ENCODE data around the gene UTS2R.

UTS2R gene

GRCh38 chr17:82333279-82334171, 38.0 kb upstream of the UTS2R start, which contains the start of gene SECTM1:
Gene SECTM1 (minus strand): TSS chr17:82333766. CDS start chr17:82327240, 6,526 bp downstream.
- no peak within 1 kb of the TSS for H3K27ac ChIP-seq (ENCODE audit: low read length)
- no peaks in the 10 kb centered on the region for H3K79me2 ChIP-seq (ENCODE audit: low read length)
- no peaks in the 10 kb centered on the region for H3K9me3 ChIP-seq (ENCODE audit: insufficient read depth, low read length)
- H2AFZ ChIP-seq (ENCODE audit: low read depth, low read length), result no peak within 1 kb of the TSS
- H3K36me3 ChIP-seq (replicated peaks; ENCODE audit: low read depth, low read length), result no peaks in the 10 kb centered on the region
- H3K4me3 ChIP-seq (ENCODE audit: low read length), result peak within 1 kb of the TSS; percentile 65
- H3K9ac ChIP-seq (ENCODE audit: low read length), result no peak within 1 kb of the TSS
- TF ChIP-seq EZH2phosphoT487 (IDR thresholded peaks at IDR 0.05; ENCODE audit: low read depth) (no peak), CTCF (IDR thresholded peaks at IDR 0.05; ENCODE audit: low read depth, low read length) (no peak)
- peaks cover 41% of the 10 kb centered on the region for H3K4me1 ChIP-seq (ENCODE audit: low read length)
- peak within 1 kb of the TSS; percentile 77 for H3K4me2 ChIP-seq (ENCODE audit: low read length)
- H3K27me3 ChIP-seq (ENCODE audit: low read depth, low read length), result peaks cover 27% of the 10 kb centered on the region
- H4K20me1 ChIP-seq (ENCODE audit: insufficient read depth, low read length), result no peaks in the 10 kb centered on the region

- Histone ChIP-seq H3K9ac (ENCODE audit: low read length) (no peak overlapping the region), H3K4me1 (ENCODE audit: low read length) (peaks cover 41% of the 10 kb centered on the region), H3K4me3 (ENCODE audit: low read length) (no peak overlapping the region), H3K4me2 (ENCODE audit: low read length) (peak overlapping the region; percentile 77), H3K79me2 (ENCODE audit: low read length) (no peaks in the 10 kb centered on the region), H3K9me3 (ENCODE audit: insufficient read depth, low read length) (no peaks in the 10 kb centered on the region), H2AFZ (ENCODE audit: low read depth, low read length) (no peak overlapping the region), H3K36me3 (replicated peaks; ENCODE audit: low read depth, low read length) (no peaks in the 10 kb centered on the region), H3K27ac (ENCODE audit: low read length) (no peak overlapping the region), H3K27me3 (ENCODE audit: low read depth, low read length) (peaks cover 30% of the 10 kb centered on the region), H4K20me1 (ENCODE audit: insufficient read depth, low read length) (no peaks in the 10 kb centered on the region)
- TF ChIP-seq EZH2phosphoT487 (IDR thresholded peaks at IDR 0.05; ENCODE audit: low read depth), result no peak
- no peak for TF ChIP-seq CTCF (IDR thresholded peaks at IDR 0.05; ENCODE audit: low read depth, low read length)
Measured at GRCh38 chr17:82334204-82334621, 37.4 kb upstream of the UTS2R start.

- H4K20me1 ChIP-seq (ENCODE audit: insufficient read depth, low read length), result no peaks in the 10 kb centered on the region
- no peaks in the 10 kb centered on the region for H3K79me2 ChIP-seq (ENCODE audit: low read length)
- peaks cover 40% of the 10 kb centered on the region for H3K4me1 ChIP-seq (ENCODE audit: low read length)
- no peaks in the 10 kb centered on the region for H3K9me3 ChIP-seq (ENCODE audit: insufficient read depth, low read length)
- no peak overlapping the region for H2AFZ ChIP-seq (ENCODE audit: low read depth, low read length)
- H3K27ac ChIP-seq (ENCODE audit: low read length), result no peak overlapping the region
- no peak overlapping the region for H3K9ac ChIP-seq (ENCODE audit: low read length)
- peak overlapping the region; percentile 65 for H3K4me3 ChIP-seq (ENCODE audit: low read length)
- H3K36me3 ChIP-seq (replicated peaks; ENCODE audit: low read depth, low read length), result no peaks in the 10 kb centered on the region
- H3K4me2 ChIP-seq (ENCODE audit: low read length), result peak overlapping the region; percentile 77
- no peak for TF ChIP-seq CTCF (IDR thresholded peaks at IDR 0.05; ENCODE audit: low read depth, low read length)
- TF ChIP-seq EZH2phosphoT487 (IDR thresholded peaks at IDR 0.05; ENCODE audit: low read depth), result no peak
- peaks cover 25% of the 10 kb centered on the region for H3K27me3 ChIP-seq (ENCODE audit: low read depth, low read length)
Measured at GRCh38 chr17:82334622-82335394, 36.8 kb upstream of the UTS2R start.
